Measurements from ENCODE around the gene SKI. TPM values are rescaled to one million over a fixed set of nuclear protein-coding genes. Genes with fewer than 3 reads are reported as not detected.
A peak's percentile ranks its signal among the peaks of the same experiment; 100 is the strongest.

SKI gene
- total and polyA plus RNA-seq, 12 donors = 4.8 to 53.6 (median 34.7) TPM

DNA sequence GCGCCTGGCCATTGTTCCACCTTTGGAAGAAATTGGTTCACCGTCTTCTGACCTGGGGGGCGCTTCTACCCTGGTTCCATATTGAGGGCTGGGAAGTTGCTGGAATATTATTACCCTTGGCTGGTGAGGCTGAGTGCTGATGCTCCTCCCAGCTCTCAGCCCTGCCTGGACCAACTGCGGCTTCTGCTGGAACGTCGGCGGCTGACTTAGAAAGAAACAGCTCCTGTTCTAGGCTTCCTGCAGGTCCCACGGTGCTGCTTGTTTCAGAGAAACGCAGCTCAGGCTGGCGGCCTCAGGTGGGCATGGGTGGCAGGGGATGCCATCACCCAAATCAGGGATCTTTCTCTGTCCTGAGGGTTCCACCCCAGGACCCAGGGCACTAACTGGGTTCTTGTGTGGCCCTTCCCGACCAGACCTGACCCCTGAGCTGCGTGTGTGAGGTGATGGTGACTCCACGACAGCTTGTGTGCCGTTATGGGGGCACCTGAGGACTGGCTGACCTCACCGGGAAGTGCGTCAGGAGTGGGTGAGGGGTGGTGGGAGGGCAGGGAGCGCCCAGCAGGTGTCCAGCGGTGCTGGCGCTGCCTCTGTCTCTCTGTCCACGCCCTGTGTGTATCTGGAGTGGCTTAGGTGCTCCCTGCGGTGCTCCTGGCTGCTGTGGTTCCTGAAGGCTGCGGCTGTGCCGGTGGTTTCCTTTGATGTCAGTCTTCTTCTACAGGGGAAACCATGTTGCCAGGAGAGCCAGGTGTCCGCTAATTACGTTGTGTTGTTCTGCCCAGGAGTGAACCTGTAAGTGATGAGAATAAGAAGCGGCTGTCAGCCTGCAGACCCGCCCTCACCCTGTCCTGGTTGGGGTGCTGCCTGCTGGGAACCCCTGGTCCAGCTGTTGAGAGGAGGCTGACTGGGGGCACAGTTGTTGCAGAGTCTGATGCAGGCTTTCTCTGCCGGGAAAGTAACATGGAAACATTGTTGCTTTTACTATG is 8.9 kb downstream of the SKI start:
- intact Hi-C loops (cut with DNase I) = no loop called here

GRCh38 chr1:2237773-2238172 is 9.7 kb downstream of the SKI start:
- no peak overlapping the region for H3K4me3 ChIP-seq
- no peaks in the 10 kb centered on the region for H3K27me3 ChIP-seq
- TF ChIP-seq, protein P1, sequence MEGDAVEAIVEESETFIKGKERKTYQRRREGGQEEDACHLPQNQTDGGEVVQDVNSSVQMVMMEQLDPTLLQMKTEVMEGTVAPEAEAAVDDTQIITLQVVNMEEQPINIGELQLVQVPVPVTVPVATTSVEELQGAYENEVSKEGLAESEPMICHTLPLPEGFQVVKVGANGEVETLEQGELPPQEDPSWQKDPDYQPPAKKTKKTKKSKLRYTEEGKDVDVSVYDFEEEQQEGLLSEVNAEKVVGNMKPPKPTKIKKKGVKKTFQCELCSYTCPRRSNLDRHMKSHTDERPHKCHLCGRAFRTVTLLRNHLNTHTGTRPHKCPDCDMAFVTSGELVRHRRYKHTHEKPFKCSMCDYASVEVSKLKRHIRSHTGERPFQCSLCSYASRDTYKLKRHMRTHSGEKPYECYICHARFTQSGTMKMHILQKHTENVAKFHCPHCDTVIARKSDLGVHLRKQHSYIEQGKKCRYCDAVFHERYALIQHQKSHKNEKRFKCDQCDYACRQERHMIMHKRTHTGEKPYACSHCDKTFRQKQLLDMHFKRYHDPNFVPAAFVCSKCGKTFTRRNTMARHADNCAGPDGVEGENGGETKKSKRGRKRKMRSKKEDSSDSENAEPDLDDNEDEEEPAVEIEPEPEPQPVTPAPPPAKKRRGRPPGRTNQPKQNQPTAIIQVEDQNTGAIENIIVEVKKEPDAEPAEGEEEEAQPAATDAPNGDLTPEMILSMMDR (IDR thresholded peaks at IDR 0.05) = no peak
- no peak for TF ChIP-seq POLR2A (IDR thresholded peaks at IDR 0.05)
- peak overlapping the region in 2 of 5 donors; percentile 69 to 90 for H3K27ac ChIP-seq
- peaks cover 55 to 83% of the 10 kb centered on the region in 2 donors for H3K4me1 ChIP-seq (replicated peaks in 1 of 2)
- WGBS, 4 donors = 68 to 88% (median 70%) methylated on average over 3 to 19 of the region's 19 CpGs; no CpG with 5 or more reads in 1 of the 4 donors
- DNase-seq = peak in 3 of 7 donors; percentile 32 to 66 (median 44)
- intact Hi-C loops (cut with DNase I) = no loop called here
- no peaks in the 10 kb centered on the region for H3K9me3 ChIP-seq (replicated peaks in 1 of 3)
- no peaks in the 10 kb centered on the region for H3K36me3 ChIP-seq (replicated peaks in 1 of 2)

More for the DNA sequence above, 8.9 kb downstream of the SKI start:
- peak in 2 of 7 donors; percentile 23 to 58 for DNase-seq
- no peaks in the 10 kb centered on the region for H3K27me3 ChIP-seq
- no peak overlapping the region for H3K4me3 ChIP-seq
- no peaks in the 10 kb centered on the region for H3K9me3 ChIP-seq (replicated peaks in 1 of 3)
- H3K36me3 ChIP-seq (replicated peaks in 1 of 2) = no peaks in the 10 kb centered on the region
- WGBS, 4 donors = 76 to 83% (median 77%) methylated on average over 19 to 28 of the region's 28 CpGs
- peak overlapping the region in 2 of 5 donors; percentile 90 to 96 for H3K27ac ChIP-seq
- peaks cover 63 to 88% of the 10 kb centered on the region in 2 donors for H3K4me1 ChIP-seq (replicated peaks in 1 of 2)
- TF ChIP-seq, protein P1 (IDR thresholded peaks at IDR 0.05) = no peak
- TF ChIP-seq POLR2A (IDR thresholded peaks at IDR 0.05) = no peak

GRCh38 chr1:2238361-2239012 is 10.4 kb downstream of the SKI start:
- H3K27me3 ChIP-seq = no peaks in the 10 kb centered on the region
- DNase-seq = peak in 1 of 7 donors; percentile 23
- H3K4me1 ChIP-seq (replicated peaks in 1 of 2) = peaks cover 52 to 83% of the 10 kb centered on the region in 2 donors
- TF ChIP-seq POLR2A (IDR thresholded peaks at IDR 0.05) = no peak
- TF ChIP-seq, protein P1 (IDR thresholded peaks at IDR 0.05) = no peak
- H3K27ac ChIP-seq = peak overlapping the region in 2 of 5 donors; percentile 69 to 90
- intact Hi-C loops (cut with DNase I) = no loop called here
- no peak overlapping the region for H3K4me3 ChIP-seq
- no peaks in the 10 kb centered on the region for H3K36me3 ChIP-seq (replicated peaks in 1 of 2)
- 67 to 81% (median 75%) methylated on average over 8 to 25 of the region's 25 CpGs for WGBS, 4 donors
- H3K9me3 ChIP-seq (replicated peaks in 1 of 3) = no peaks in the 10 kb centered on the region

GRCh38 chr1:2239013-2239370 is 10.9 kb downstream of the SKI start:
- Histone ChIP-seq H3K4me3 (no peak overlapping the region), H3K27me3 (no peaks in the 10 kb centered on the region), H3K36me3 (replicated peaks in 1 of 2) (no peaks in the 10 kb centered on the region), H3K27ac (no peak overlapping the region), H3K4me1 (replicated peaks in 1 of 2) (peaks cover 47 to 80% of the 10 kb centered on the region in 2 donors), H3K9me3 (replicated peaks in 1 of 3) (no peaks in the 10 kb centered on the region)
- no peak for DNase-seq
- no peak for TF ChIP-seq POLR2A (IDR thresholded peaks at IDR 0.05)
- TF ChIP-seq, protein P1 (IDR thresholded peaks at IDR 0.05) = no peak
- intact Hi-C loops (cut with DNase I) = no loop called here
- WGBS, 4 donors = 86 to 90% (median 87%) methylated on average over 6 of the region's 6 CpGs
